Adrenal gland (tissue), 12 donors: ENCODE data around the gene OLIG2. TPM values are rescaled to one million over a fixed set of nuclear protein-coding genes. Genes with fewer than 3 reads are reported as not detected.
A peak's percentile ranks its signal among the peaks of the same experiment; 100 is the strongest.

Source experiments
- DNase-seq, 7 donors: peaks; one replicate each; pipeline ENCODE4 v3.0.0-alpha.2; 2019 to 2020
- H3K27ac ChIP-seq, 5 donors: fragments of 200-600 bp; sonication (generic) in 4 of 5; 1 replicate in 3 of 5; 2 replicates in 2 of 5; pipeline versions ENCODE4 v1.5.1 to v1.8.0; 2016 to 2020; ENCODE audit warnings: mild to moderate bottlenecking in 1 of 5
- H3K27me3 ChIP-seq: fragments of 200-600 bp; 2 replicates; pipeline ENCODE4 v1.8.0; 2021
- H3K36me3 ChIP-seq, 2 donors: fragments of 200-600 bp; replicated peaks in 1 of 2; 1 replicate in 1 of 2; 2 replicates in 1 of 2; pipeline versions ENCODE4 v1.5.1 to v1.8.0; 2018 to 2022
- H3K4me1 ChIP-seq, 2 donors: fragments of 200-600 bp; replicated peaks in 1 of 2; 1 replicate in 1 of 2; 2 replicates in 1 of 2; pipeline versions ENCODE4 v1.5.1 to v1.8.0; 2018 to 2021
- H3K4me3 ChIP-seq, 4 donors: fragments of 200-600 bp; sonication (generic) in 3 of 4; one replicate each; pipeline ENCODE4 v1.5.1; 2016 to 2018
- H3K9me3 ChIP-seq, 3 donors: fragments of 200-600 bp; sonication (generic) in 1 of 3; replicated peaks in 1 of 3; 1 replicate in 2 of 3; 2 replicates in 1 of 3; pipeline versions ENCODE4 v1.5.1 to v1.8.0; 2016 to 2021
- POLR2A ChIP-seq, 2 donors: fragments of 450-650 bp; IDR thresholded peaks; one replicate each; pipeline ENCODE4 v1.6.1; 2017; ENCODE audit warnings: antibody characterized with exemption in 2 of 2, mild to moderate bottlenecking in 2 of 2, moderate library complexity in 1 of 2
- WGBS, 4 donors: extraction: QIAGEN DNeasy Blood & Tissue Kit in 2 of 4; methylation state at CpG; one replicate each; pipeline versions ENCODE4 v1.1.5 to v1.1.7; 2013 to 2017; 5-methylcytosine and 5-hydroxymethylcytosine counted together
- intact Hi-C, 2 donors: fragments of 100-400 bp; cut with DNase I; formaldehyde crosslinking; loops; one replicate each; pipeline versions ENCODE4 v1.14.1 to v1.15.0; 2022 to 2023
- polyA plus RNA-seq, 3 donors: library from polyadenylated mRNA; stranded (reverse); fragments of 200-250 nt in 2 of 3; fragments of 350-450 nt in 1 of 3; fragmentation: Illumina TruSeq in 1 of 3; extraction: RNeasy Lipid Tissue Mini Kit (QIAGEN cat#74804) in 1 of 3; gene quantifications; one replicate each; pipeline ENCODE4 v1.2.3, GENCODE V29; 2013 to 2014
- total RNA-seq, 9 donors: library from RNA; depleted of rRNA in 4 of 9; stranded (reverse); fragments of >200 nt in 4 of 9; fragments of 120-200 nt in 1 of 9; fragmentation: NEBNext Ultra II Directional in 1 of 9; extraction: Animal tissue kit (Norgen Biotek cat#: 25700) in 1 of 9; gene quantifications; one replicate each; pipeline versions ENCODE4 v1.1.0 to v1.2.4, GENCODE V29; 2013 to 2023
- TF ChIP-seq, protein P1 (sequence below), 6 experiments: fragments of 450-650 bp in 4 of 6; fragments of 200-600 bp in 2 of 6; sonication (generic) in 1 of 6; IDR thresholded peaks; 1 replicate in 5 of 6; 2 replicates in 1 of 6; pipeline versions ENCODE4 v1.5.1 to v1.8.0; 2016 to 2021; ENCODE audit warnings: antibody characterized with exemption in 6 of 6, mild to moderate bottlenecking in 2 of 6, moderate library complexity in 1 of 6
- donor health status: healthy with polysubstance abuse.
- donor health status: Bipolar disorder and iron deficiency.
- donor health status: DM: yes; HTN: yes; CAD: no.
- donor health status: DM: no; HTN: no; CAD: no.
- donor health status: DM: no; HTN: no; CAD: no.
- donor health status: DM: yes; HTN: yes; CAD: no.

OLIG2 gene
- total and polyA plus RNA-seq, 12 donors = 0.16 TPM; not detected in 11

DNA sequence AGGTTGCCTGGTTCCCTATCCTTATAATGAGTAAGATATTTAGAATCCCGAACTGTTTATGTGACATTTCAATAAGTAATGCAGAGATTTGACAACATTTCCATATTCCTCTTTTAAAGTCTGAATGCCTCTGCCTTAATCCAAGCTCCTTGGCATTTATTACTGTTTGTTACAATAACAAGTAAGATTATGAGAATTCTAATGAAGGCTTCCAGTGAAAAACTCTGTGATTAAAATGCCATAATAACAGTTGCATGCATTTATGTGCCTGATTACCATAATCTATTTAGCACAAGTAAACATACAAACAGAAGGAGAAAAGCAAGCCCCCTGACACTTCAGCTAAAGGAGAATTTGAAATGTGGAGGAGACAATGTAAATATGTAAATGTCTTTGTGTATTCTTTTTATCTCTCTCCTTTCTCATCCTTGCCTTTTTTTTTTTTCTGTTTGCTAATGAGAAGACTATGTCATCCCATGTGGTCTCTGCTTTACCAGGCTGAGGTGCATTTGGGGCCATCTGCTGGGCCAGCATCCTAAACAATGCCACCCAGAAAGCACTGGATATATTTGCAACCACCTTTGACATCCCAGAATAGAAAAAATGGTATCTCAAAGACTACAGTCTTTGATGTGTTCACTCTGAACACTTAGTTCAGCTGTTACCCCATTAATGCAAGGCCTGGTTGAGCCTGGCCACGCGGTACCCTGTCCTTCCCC lies 17.2 kb upstream of the OLIG2 start:
- WGBS, 4 donors = 47 to 69% (median 60%) methylated on average over 3 of the region's 3 CpGs
- no peak overlapping the region for H3K27ac ChIP-seq
- TF ChIP-seq, protein P1, sequence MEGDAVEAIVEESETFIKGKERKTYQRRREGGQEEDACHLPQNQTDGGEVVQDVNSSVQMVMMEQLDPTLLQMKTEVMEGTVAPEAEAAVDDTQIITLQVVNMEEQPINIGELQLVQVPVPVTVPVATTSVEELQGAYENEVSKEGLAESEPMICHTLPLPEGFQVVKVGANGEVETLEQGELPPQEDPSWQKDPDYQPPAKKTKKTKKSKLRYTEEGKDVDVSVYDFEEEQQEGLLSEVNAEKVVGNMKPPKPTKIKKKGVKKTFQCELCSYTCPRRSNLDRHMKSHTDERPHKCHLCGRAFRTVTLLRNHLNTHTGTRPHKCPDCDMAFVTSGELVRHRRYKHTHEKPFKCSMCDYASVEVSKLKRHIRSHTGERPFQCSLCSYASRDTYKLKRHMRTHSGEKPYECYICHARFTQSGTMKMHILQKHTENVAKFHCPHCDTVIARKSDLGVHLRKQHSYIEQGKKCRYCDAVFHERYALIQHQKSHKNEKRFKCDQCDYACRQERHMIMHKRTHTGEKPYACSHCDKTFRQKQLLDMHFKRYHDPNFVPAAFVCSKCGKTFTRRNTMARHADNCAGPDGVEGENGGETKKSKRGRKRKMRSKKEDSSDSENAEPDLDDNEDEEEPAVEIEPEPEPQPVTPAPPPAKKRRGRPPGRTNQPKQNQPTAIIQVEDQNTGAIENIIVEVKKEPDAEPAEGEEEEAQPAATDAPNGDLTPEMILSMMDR (IDR thresholded peaks at IDR 0.05) = no peak
- no peak for TF ChIP-seq POLR2A (IDR thresholded peaks at IDR 0.05)
- no peaks in the 10 kb centered on the region for H3K36me3 ChIP-seq
- DNase-seq = no peak
- intact Hi-C loops = no loop called here
- H3K9me3 ChIP-seq = no peaks in the 10 kb centered on the region
- peaks cover 15% of the 10 kb centered on the region for H3K27me3 ChIP-seq
- H3K4me3 ChIP-seq = no peak overlapping the region
- no peaks in the 10 kb centered on the region for H3K4me1 ChIP-seq

DNA sequence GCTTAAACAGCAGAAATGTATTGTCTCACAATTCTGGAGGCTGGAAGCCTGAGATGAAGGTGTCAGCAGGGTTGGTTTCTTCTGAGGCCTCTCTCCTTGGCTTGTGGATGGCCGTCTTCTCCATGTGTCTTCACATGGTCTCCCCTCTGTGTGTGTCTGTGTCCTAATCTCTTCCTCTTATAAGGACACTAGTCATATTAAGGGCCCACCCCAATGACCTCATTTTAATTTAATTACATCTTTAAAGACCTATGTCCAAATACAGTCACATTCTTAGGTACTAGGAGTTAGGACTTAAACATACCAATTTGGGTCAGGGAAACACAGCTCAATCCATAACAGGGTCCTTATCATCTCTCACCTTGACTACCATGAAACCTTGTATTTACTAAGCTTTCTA lies 14.8 kb upstream of the OLIG2 start:
- no peaks in the 10 kb centered on the region for H3K36me3 ChIP-seq
- peak in 1 of 7 donors; percentile 34 for DNase-seq
- H3K9me3 ChIP-seq = no peaks in the 10 kb centered on the region
- no peaks in the 10 kb centered on the region for H3K4me1 ChIP-seq
- TF ChIP-seq, protein P1 (IDR thresholded peaks at IDR 0.05) = no peak
- TF ChIP-seq POLR2A (IDR thresholded peaks at IDR 0.05) = no peak
- WGBS, 4 donors = 71 to 100% (median 88%) methylated on average over 1 of the region's 1 CpG
- peaks cover 8% of the 10 kb centered on the region for H3K27me3 ChIP-seq
- H3K27ac ChIP-seq = no peak overlapping the region
- H3K4me3 ChIP-seq = no peak overlapping the region
- intact Hi-C loops = no loop called here

DNA sequence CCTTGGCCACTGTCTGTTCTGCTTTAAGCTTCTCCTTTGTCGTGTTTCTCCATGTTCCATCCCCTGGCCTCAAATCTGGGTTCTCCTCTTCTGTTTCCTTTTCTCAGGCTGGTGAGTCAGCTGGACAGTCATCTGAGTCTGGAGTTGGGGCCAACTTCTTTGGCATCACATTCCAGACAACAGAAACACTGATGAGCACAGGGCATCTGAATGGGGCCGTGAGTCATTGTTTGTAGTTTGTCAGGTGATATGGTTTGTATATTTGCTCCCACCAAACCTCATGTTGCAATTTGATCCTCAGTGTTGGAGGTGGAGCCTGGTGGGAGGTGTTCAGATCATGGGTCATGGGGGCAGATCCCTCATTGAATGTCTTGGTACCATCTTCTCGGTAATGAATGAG lies 14.3 kb upstream of the OLIG2 start:
- intact Hi-C loops = no loop called here
- Histone ChIP-seq H3K9me3 (no peaks in the 10 kb centered on the region), H3K36me3 (no peaks in the 10 kb centered on the region), H3K4me1 (no peaks in the 10 kb centered on the region), H3K4me3 (no peak overlapping the region), H3K27me3 (peaks cover 12% of the 10 kb centered on the region), H3K27ac (no peak overlapping the region)
- DNase-seq = peak in 6 of 7 donors; percentile 23 to 52 (median 37)
- 51 to 77% (median 59%) methylated on average over 3 of the region's 3 CpGs for WGBS, 4 donors
- no peak for TF ChIP-seq POLR2A (IDR thresholded peaks at IDR 0.05)
- TF ChIP-seq, protein P1 (IDR thresholded peaks at IDR 0.05) = no peak

DNA sequence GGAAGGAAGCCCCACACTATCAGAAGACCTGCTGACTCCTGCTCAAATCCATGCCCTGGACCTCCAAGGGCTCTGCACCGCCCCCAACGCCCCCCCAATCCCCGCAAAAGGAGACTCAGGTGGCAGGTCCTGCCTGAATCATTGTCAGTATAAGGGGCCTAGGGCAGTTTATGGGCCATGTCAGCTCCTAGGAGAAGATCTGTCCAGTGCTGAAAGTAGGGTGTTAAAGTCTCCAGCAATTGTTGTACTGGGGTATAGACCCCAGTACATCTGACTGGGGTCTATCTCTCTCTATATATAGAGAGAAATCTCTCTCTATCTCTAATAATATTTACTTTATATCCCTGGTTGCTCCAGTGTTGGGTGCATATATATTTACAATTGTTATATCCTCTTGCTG lies 12.1 kb upstream of the OLIG2 start:
- intact Hi-C loops = no loop called here
- DNase-seq = peak in 1 of 7 donors; percentile 5
- WGBS, 4 donors = 35 to 62% (median 54%) methylated on average over 3 of the region's 3 CpGs; no CpG with 5 or more reads in 1 of the 4 donors
- Histone ChIP-seq H3K9me3 (no peaks in the 10 kb centered on the region), H3K4me1 (no peaks in the 10 kb centered on the region), H3K36me3 (no peaks in the 10 kb centered on the region), H3K4me3 (no peak overlapping the region), H3K27me3 (peaks cover 10% of the 10 kb centered on the region), H3K27ac (no peak overlapping the region)
- TF ChIP-seq POLR2A (IDR thresholded peaks at IDR 0.05) = no peak
- TF ChIP-seq, protein P1 (IDR thresholded peaks at IDR 0.05) = no peak
